Panc1 (cell line): Measurements from ENCODE around the gene TMEM151B.

Experiments
- POLR2AphosphoS5 ChIP-seq: IDR thresholded peaks from 2 replicates; pipeline ENCODE4 v1.6.1; 2012; ENCODE audit warnings: mild to moderate bottlenecking, low read depth, low read length, moderate library complexity
- SIN3A ChIP-seq: IDR thresholded peaks from 2 replicates; pipeline ENCODE4 v1.6.1; 2012; ENCODE audit warnings: low read depth, mild to moderate bottlenecking, low read length, moderate library complexity, borderline replicate concordance; ENCODE audit not compliant: insufficient read depth
- TF ChIP-seq, protein P1 (sequence below), 2 experiments: IDR thresholded peaks; 2 replicates each; pipeline ENCODE4 v1.6.1; 2011 to 2012; ENCODE audit warnings: low read depth in 2 of 2, control low read depth in 1 of 2, low read length in 1 of 2, mild to moderate bottlenecking in 1 of 2, moderate library complexity in 1 of 2; ENCODE audit not compliant: insufficient read depth in 1 of 2

DNA sequence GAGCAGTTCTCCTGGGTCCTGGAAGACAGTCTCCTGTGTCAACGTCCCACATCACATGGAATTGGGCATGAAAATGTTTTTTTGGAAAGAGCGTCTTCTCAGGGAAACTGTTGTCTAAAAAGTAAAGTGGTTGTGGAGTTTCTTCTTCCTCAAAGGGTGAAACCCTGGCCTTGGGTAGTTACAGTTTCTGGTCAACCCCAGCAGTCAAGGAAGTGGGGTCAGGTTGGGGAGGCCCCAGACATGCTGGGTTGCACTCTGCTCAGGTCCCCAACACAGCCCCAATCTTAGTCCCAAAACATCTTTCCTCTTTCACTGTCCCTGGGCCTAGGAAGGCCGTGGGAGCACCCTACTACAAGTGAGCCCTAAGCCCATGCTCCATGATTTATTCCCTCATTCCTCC, 3.9 kb upstream of the TMEM151B start:
- no peak for TF ChIP-seq SIN3A
- no peak for TF ChIP-seq POLR2AphosphoS5
- TF ChIP-seq, protein P1, sequence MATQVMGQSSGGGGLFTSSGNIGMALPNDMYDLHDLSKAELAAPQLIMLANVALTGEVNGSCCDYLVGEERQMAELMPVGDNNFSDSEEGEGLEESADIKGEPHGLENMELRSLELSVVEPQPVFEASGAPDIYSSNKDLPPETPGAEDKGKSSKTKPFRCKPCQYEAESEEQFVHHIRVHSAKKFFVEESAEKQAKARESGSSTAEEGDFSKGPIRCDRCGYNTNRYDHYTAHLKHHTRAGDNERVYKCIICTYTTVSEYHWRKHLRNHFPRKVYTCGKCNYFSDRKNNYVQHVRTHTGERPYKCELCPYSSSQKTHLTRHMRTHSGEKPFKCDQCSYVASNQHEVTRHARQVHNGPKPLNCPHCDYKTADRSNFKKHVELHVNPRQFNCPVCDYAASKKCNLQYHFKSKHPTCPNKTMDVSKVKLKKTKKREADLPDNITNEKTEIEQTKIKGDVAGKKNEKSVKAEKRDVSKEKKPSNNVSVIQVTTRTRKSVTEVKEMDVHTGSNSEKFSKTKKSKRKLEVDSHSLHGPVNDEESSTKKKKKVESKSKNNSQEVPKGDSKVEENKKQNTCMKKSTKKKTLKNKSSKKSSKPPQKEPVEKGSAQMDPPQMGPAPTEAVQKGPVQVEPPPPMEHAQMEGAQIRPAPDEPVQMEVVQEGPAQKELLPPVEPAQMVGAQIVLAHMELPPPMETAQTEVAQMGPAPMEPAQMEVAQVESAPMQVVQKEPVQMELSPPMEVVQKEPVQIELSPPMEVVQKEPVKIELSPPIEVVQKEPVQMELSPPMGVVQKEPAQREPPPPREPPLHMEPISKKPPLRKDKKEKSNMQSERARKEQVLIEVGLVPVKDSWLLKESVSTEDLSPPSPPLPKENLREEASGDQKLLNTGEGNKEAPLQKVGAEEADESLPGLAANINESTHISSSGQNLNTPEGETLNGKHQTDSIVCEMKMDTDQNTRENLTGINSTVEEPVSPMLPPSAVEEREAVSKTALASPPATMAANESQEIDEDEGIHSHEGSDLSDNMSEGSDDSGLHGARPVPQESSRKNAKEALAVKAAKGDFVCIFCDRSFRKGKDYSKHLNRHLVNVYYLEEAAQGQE (IDR thresholded peaks at IDR 0.05; ENCODE audit: insufficient read depth in 1 of 2, low read depth in 2 of 2, low read length in 1 of 2), result no peak
